ENCODE data around the gene FAF1. TPM values are rescaled to one million over a fixed set of nuclear protein-coding genes. Genes with fewer than 3 reads are reported as not detected.
"Not testable (repeated sequence)": the region's sequence is repeated elsewhere in the genome, so short reads cannot be mapped to it uniquely, and the experiment has no call there.

FAF1 gene
- total RNA-seq, 1 donor from 2014 or later: 59.7 TPM

- peak; percentile 53 for DNase-seq (ENCODE audit: low spot score)
- Mint-ChIP-seq H3K27ac (no peak overlapping the region), H3K4me3 (ENCODE audit: low read depth) (peak overlapping the region; percentile 27), H3K27me3 (ENCODE audit: low read depth) (no peaks in the 10 kb centered on the region), H3K36me3 (ENCODE audit: low read depth) (no peaks in the 10 kb centered on the region), H3K9me3 (no peaks in the 10 kb centered on the region), H3K4me1 (ENCODE audit: low read depth) (no peaks in the 10 kb centered on the region)
- intact Hi-C loops (cut with micrococcal nuclease): loop anchor here (1.0 kb wide), 1 partner anchor 316 kb away; no protein-coding TSS in a partner anchor
Observed at GRCh38 chr1:50873458-50874187, 86.4 kb downstream of the FAF1 start.

- H3K27me3 Mint-ChIP-seq (ENCODE audit: low read depth); intact Hi-C loops (cut with micrococcal nuclease); H3K4me3 Mint-ChIP-seq (ENCODE audit: low read depth); H3K4me1 Mint-ChIP-seq (ENCODE audit: low read depth); H3K27ac Mint-ChIP-seq; DNase-seq (ENCODE audit: low spot score): not testable (repeated sequence)
- peaks cover 19% of the 10 kb centered on the region for H3K36me3 Mint-ChIP-seq (ENCODE audit: low read depth)
- H3K9me3 Mint-ChIP-seq: peaks cover 47% of the 10 kb centered on the region
Observed at GRCh38 chr1:50864845-50865244, 95.2 kb downstream of the FAF1 start.

GRCh38 chr1:50861772-50862171, 98.3 kb downstream of the FAF1 start:
- H3K36me3 Mint-ChIP-seq (ENCODE audit: low read depth): peaks cover 25% of the 10 kb centered on the region
- H3K27ac Mint-ChIP-seq: no peak overlapping the region
- H3K4me3 Mint-ChIP-seq (ENCODE audit: low read depth): no peak overlapping the region
- peaks cover 3% of the 10 kb centered on the region for H3K4me1 Mint-ChIP-seq (ENCODE audit: low read depth)
- H3K9me3 Mint-ChIP-seq: peaks cover 51% of the 10 kb centered on the region
- intact Hi-C loops (cut with micrococcal nuclease): no loop called here
- H3K27me3 Mint-ChIP-seq (ENCODE audit: low read depth): no peaks in the 10 kb centered on the region
- no peak for DNase-seq (ENCODE audit: low spot score)

GRCh38 chr1:50860702-50861101, 99.4 kb downstream of the FAF1 start:
- H3K36me3 Mint-ChIP-seq (ENCODE audit: low read depth): peaks cover 25% of the 10 kb centered on the region
- DNase-seq (ENCODE audit: low spot score): no peak
- H3K27ac Mint-ChIP-seq: no peak overlapping the region
- H3K27me3 Mint-ChIP-seq (ENCODE audit: low read depth): no peaks in the 10 kb centered on the region
- no peak overlapping the region for H3K4me3 Mint-ChIP-seq (ENCODE audit: low read depth)
- peaks cover 40% of the 10 kb centered on the region for H3K9me3 Mint-ChIP-seq
- intact Hi-C loops (cut with micrococcal nuclease): no loop called here
- H3K4me1 Mint-ChIP-seq (ENCODE audit: low read depth): peaks cover 3% of the 10 kb centered on the region

GRCh38 chr1:50860256-50860655, 99.8 kb downstream of the FAF1 start:
- Mint-ChIP-seq H3K27me3 (ENCODE audit: low read depth) (no peaks in the 10 kb centered on the region), H3K4me1 (ENCODE audit: low read depth) (peaks cover 3% of the 10 kb centered on the region), H3K9me3 (peaks cover 39% of the 10 kb centered on the region), H3K36me3 (ENCODE audit: low read depth) (peaks cover 25% of the 10 kb centered on the region), H3K27ac (no peak overlapping the region), H3K4me3 (ENCODE audit: low read depth) (no peak overlapping the region)
- no peak for DNase-seq (ENCODE audit: low spot score)
- intact Hi-C loops (cut with micrococcal nuclease): no loop called here

GRCh38 chr1:50859657-50860056, 100.4 kb downstream of the FAF1 start:
- H3K36me3 Mint-ChIP-seq (ENCODE audit: low read depth): peaks cover 25% of the 10 kb centered on the region
- H3K27me3 Mint-ChIP-seq (ENCODE audit: low read depth): no peaks in the 10 kb centered on the region
- H3K9me3 Mint-ChIP-seq: peaks cover 39% of the 10 kb centered on the region
- no peak overlapping the region for H3K4me3 Mint-ChIP-seq (ENCODE audit: low read depth)
- peaks cover 3% of the 10 kb centered on the region for H3K4me1 Mint-ChIP-seq (ENCODE audit: low read depth)
- intact Hi-C loops (cut with micrococcal nuclease): no loop called here
- no peak overlapping the region for H3K27ac Mint-ChIP-seq
- no peak for DNase-seq (ENCODE audit: low spot score)

GRCh38 chr1:50858761-50859160, 101.3 kb downstream of the FAF1 start:
- H3K4me3 Mint-ChIP-seq (ENCODE audit: low read depth): no peak overlapping the region
- peaks cover 25% of the 10 kb centered on the region for H3K36me3 Mint-ChIP-seq (ENCODE audit: low read depth)
- no peak for DNase-seq (ENCODE audit: low spot score)
- intact Hi-C loops (cut with micrococcal nuclease): no loop called here
- H3K27me3 Mint-ChIP-seq (ENCODE audit: low read depth): no peaks in the 10 kb centered on the region
- H3K4me1 Mint-ChIP-seq (ENCODE audit: low read depth): peaks cover 3% of the 10 kb centered on the region
- no peak overlapping the region for H3K27ac Mint-ChIP-seq
- H3K9me3 Mint-ChIP-seq: peaks cover 39% of the 10 kb centered on the region

GRCh38 chr1:50857702-50858101, 102.4 kb downstream of the FAF1 start:
- peaks cover 3% of the 10 kb centered on the region for H3K4me1 Mint-ChIP-seq (ENCODE audit: low read depth)

GRCh38 chr1:50853325-50853724, 106.7 kb downstream of the FAF1 start:
- Mint-ChIP-seq H3K4me3 (ENCODE audit: low read depth) (no peak overlapping the region), H3K9me3 (peaks cover 4% of the 10 kb centered on the region), H3K4me1 (ENCODE audit: low read depth) (no peaks in the 10 kb centered on the region)

More at GRCh38 chr1:50857702-50858101, 102.4 kb downstream of the FAF1 start:
- Mint-ChIP-seq H3K4me3 (ENCODE audit: low read depth) (no peak overlapping the region), H3K36me3 (ENCODE audit: low read depth) (peaks cover 21% of the 10 kb centered on the region), H3K9me3 (peaks cover 35% of the 10 kb centered on the region), H3K27me3 (ENCODE audit: low read depth) (no peaks in the 10 kb centered on the region), H3K27ac (no peak overlapping the region)
- intact Hi-C loops (cut with micrococcal nuclease): no loop called here
- no peak for DNase-seq (ENCODE audit: low spot score)

GRCh38 chr1:50852889-50853288, 107.2 kb downstream of the FAF1 start:
- DNase-seq (ENCODE audit: low spot score): no peak
- H3K9me3 Mint-ChIP-seq: peaks cover 8% of the 10 kb centered on the region
- H3K4me1 Mint-ChIP-seq (ENCODE audit: low read depth): no peaks in the 10 kb centered on the region
- intact Hi-C loops (cut with micrococcal nuclease): no loop called here
- H3K27me3 Mint-ChIP-seq (ENCODE audit: low read depth): no peaks in the 10 kb centered on the region
- H3K36me3 Mint-ChIP-seq (ENCODE audit: low read depth): peaks cover 7% of the 10 kb centered on the region
- H3K27ac Mint-ChIP-seq: no peak overlapping the region
- H3K4me3 Mint-ChIP-seq (ENCODE audit: low read depth): no peak overlapping the region

More at GRCh38 chr1:50853325-50853724, 106.7 kb downstream of the FAF1 start:
- Mint-ChIP-seq H3K27ac (no peak overlapping the region), H3K36me3 (ENCODE audit: low read depth) (peaks cover 4% of the 10 kb centered on the region), H3K27me3 (ENCODE audit: low read depth) (no peaks in the 10 kb centered on the region)
- intact Hi-C loops (cut with micrococcal nuclease): no loop called here
- DNase-seq (ENCODE audit: low spot score): no peak

- Mint-ChIP-seq H3K36me3 (ENCODE audit: low read depth) (peaks cover 19% of the 10 kb centered on the region), H3K4me1 (ENCODE audit: low read depth) (peaks cover 4% of the 10 kb centered on the region), H3K9me3 (peaks cover 23% of the 10 kb centered on the region), H3K27me3 (ENCODE audit: low read depth) (no peaks in the 10 kb centered on the region), H3K4me3 (ENCODE audit: low read depth) (no peak overlapping the region), H3K27ac (no peak overlapping the region)
- intact Hi-C loops (cut with micrococcal nuclease): no loop called here
- DNase-seq (ENCODE audit: low spot score): no peak
Observed at GRCh38 chr1:50851466-50851865, 108.6 kb downstream of the FAF1 start.

- Mint-ChIP-seq H3K27ac (no peak overlapping the region), H3K36me3 (ENCODE audit: low read depth) (peaks cover 20% of the 10 kb centered on the region), H3K27me3 (ENCODE audit: low read depth) (no peaks in the 10 kb centered on the region), H3K9me3 (peaks cover 23% of the 10 kb centered on the region), H3K4me1 (ENCODE audit: low read depth) (peaks cover 5% of the 10 kb centered on the region), H3K4me3 (ENCODE audit: low read depth) (no peak overlapping the region)
- DNase-seq (ENCODE audit: low spot score): no peak
- intact Hi-C loops (cut with micrococcal nuclease): no loop called here
Observed at GRCh38 chr1:50851034-50851433, 109.0 kb downstream of the FAF1 start.

- Mint-ChIP-seq H3K36me3 (ENCODE audit: low read depth) (peaks cover 24% of the 10 kb centered on the region), H3K4me1 (ENCODE audit: low read depth) (peaks cover 10% of the 10 kb centered on the region), H3K4me3 (ENCODE audit: low read depth) (no peak overlapping the region), H3K27me3 (ENCODE audit: low read depth) (no peaks in the 10 kb centered on the region), H3K9me3 (peaks cover 26% of the 10 kb centered on the region), H3K27ac (no peak overlapping the region)
- DNase-seq (ENCODE audit: low spot score): no peak
- intact Hi-C loops (cut with micrococcal nuclease): no loop called here
Observed at GRCh38 chr1:50847303-50847702, 112.8 kb downstream of the FAF1 start.
